ENCODE measurements around the gene ALMS1.
"Not testable (repeated sequence)": the region's sequence is repeated elsewhere in the genome, so short reads cannot be mapped to it uniquely, and the experiment has no call there.

ALMS1 gene

DNA sequence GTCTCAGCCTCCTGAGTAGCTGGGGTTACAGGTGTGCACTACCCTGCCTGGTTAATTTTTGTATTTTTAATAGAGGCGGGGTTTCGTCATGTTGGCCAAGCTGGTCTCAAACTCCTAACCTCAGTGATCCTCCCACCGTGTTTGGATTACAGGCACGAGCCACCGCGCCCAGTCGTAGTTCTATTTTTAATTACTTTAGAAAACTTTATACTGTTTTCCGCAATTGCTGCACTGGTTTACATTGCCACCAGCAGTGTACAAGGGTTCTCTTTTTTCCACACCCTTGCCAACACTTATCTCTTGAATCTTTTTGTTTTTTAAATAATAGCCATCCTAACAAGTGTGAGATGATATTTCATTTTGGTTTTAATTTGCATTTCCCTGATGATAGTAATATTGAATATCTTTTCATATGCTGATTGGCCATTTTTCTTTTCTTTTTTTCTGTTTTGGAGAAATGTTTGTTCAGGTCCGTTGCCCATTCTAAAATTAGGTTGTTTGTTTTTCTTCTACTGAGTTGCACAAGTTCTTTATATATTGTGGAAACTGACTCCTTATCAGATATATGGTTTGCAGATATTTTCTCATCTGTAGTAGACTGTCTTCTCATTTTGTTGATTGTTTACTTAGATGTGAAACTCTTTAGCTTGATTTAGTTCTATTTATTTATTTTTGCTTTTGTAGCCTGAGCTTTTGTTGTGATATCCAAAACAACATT, 16.9 kb downstream of the ALMS1 start:
- DNase-seq (ENCODE audit: low read depth): no peak

DNA sequence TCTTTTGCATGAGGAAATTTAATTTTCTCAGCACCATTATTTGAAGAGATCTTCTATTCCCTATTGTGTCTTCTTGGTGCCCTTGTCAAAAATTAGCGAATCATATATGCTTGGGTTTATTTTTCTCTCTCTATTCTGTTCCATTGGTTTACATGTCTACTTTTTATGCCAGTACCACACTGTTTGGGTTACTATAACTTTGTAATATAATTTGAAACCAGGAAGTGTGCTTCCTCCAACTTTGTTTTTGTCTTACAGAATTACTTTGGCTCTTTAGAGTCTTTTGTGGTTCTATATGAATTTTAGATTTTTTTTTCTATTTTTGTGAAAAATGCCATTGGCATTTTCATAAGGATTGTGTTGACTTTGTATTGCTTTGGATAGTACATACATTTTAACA, 17.6 kb downstream of the ALMS1 start:
- DNase-seq (ENCODE audit: low read depth): no peak

DNA sequence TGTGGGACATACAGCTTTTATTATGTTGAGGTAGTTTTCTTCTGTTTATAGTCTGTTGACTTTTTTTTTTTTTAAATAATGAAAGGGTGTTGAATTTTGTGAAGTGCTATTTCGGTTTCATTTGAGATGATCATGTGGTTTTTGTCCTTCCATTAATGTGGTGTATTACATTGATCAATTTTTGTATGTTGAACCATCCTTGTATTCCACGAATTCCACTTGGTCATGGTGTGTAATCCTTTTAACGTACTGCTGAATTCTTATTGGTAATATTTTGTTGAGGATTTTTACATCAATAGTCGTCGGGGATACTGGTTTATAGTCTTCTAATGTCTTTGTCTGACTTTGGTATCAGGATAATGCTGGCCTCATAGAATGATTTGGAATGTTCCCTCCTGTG, 18.8 kb downstream of the ALMS1 start:
- DNase-seq (ENCODE audit: low read depth): no peak

- DNase-seq (ENCODE audit: low read depth): no peak
These were observed 21.4 kb downstream of the ALMS1 start for GRCh38 chr2:73406996-73407395.

DNA sequence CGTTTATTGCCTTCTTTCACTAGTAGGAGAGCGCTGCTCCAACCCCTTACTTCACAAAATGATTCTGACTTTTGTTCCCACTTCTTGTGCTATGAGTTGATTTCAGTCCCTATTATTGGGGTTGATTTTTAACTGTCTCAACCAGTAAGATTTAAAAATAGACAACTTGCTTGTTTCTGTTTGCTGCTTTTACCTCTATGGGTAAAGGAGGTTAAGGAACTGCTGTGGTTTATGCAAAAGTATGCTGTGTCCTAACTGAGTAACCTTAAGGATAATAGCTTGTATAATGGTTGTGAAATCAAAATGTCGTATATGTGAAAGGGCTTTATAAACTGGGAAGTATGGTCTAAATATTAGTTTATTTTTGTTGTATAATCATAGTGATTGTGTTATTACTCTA, 22.6 kb downstream of the ALMS1 start:
- no peak for DNase-seq (ENCODE audit: low read depth)

- no peak for DNase-seq (ENCODE audit: low read depth)
These were observed 29.1 kb downstream of the ALMS1 start for GRCh38 chr2:73414696-73415095.

- no peak for DNase-seq (ENCODE audit: low read depth)
These were observed 30.3 kb downstream of the ALMS1 start for GRCh38 chr2:73415906-73416305.

- DNase-seq (ENCODE audit: low read depth): peak; percentile 30
These were observed 32.7 kb downstream of the ALMS1 start for GRCh38 chr2:73418343-73418742.

DNA sequence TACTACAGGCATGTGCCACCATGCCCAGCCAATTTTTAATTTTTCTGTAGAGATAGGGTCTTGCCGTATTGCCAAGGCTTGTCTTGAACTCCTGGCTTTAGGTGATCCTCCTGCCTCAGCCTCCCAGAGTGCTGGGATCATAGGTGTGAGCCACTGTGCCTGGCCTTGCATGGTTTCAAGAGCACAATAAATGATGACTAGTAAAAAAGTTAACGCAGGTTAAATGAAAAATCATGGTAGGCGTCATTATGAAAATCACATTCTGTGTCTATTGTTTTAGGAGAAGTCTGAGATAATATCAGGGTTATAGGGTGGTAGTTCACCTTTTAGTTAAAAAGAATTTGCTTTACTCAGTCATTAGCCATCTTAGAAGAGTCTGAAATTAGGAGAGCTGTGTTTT, 38.3 kb downstream of the ALMS1 start:
- DNase-seq (ENCODE audit: low read depth): no peak

- no peak for DNase-seq (ENCODE audit: low read depth)
These were observed 40.5 kb downstream of the ALMS1 start for GRCh38 chr2:73426176-73426575.

- no peak for DNase-seq (ENCODE audit: low read depth)
These were observed 50.4 kb downstream of the ALMS1 start for GRCh38 chr2:73436019-73436418.

DNA sequence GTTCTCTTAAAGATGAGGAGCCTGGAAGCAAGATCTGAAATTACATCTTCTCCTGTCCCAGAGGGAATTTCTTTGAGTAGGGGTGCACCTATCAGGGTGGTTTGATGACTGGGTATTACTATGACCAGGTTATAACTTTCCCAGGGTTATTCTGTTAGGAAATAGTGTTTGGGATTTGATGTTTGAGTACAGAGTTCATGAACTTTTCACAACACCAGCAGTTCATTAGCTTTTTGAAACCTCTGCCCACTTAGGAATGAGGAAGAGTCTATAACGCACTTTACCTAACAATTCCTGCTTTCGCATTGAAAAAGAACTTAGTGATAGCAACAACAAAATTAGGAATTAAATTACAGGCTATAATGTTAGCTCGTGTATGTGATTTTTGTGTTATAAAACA, 58.6 kb downstream of the ALMS1 start:
- no peak for DNase-seq (ENCODE audit: low read depth)

- no peak for DNase-seq (ENCODE audit: low read depth)
These were observed 63.2 kb downstream of the ALMS1 start for GRCh38 chr2:73448856-73449255.

GRCh38 chr2:73449404-73449803, 63.8 kb downstream of the ALMS1 start:
- no peak for DNase-seq (ENCODE audit: low read depth)

- no peak for DNase-seq (ENCODE audit: low read depth)
These were observed 65.8 kb downstream of the ALMS1 start for GRCh38 chr2:73451263-73451972.

GRCh38 chr2:73457982-73458381, 72.3 kb downstream of the ALMS1 start:
- no peak for DNase-seq (ENCODE audit: low read depth)

- not testable (repeated sequence) for DNase-seq (ENCODE audit: low read depth)
These were observed 76.8 kb downstream of the ALMS1 start for GRCh38 chr2:73462388-73462787.

DNA sequence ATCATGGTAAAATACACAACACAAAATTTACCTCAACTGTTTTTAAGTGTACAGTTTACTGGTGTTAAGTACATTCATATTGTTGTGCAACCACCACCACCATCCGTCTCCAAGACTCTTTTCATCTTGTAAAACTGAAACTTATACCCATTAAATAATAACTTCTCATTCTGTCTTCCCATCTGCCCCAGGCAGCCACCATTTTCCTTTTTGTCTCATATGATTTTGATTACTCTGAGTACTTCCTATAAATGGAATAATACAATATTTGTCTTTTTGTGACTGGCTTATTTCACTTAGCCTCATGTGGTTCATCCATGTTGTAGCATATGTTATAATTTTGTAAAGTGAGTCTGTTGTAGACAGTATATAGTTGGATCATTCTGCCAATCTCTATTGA, 82.7 kb downstream of the ALMS1 start:
- DNase-seq (ENCODE audit: low read depth): no peak

DNA sequence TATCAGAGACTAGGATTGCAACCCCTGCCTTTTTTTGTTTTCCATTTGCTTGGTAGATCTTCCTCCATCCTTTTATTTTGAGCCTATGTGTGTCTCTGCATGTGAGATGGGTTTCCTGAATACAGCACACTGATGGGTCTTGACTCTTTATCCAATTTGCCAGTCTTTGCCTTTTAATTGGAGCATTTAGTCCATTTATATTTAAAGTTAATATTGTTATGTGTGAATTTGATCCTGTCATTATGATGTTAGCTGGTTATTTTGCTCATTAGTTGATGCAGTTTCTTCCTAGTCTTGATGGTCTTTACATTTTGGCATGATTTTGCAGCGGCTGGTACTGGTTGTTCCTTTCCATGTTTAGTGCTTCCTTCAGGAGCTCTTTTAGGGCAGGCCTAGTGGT, 98.2 kb downstream of the ALMS1 start:
- DNase-seq (ENCODE audit: low read depth): not testable (repeated sequence)

- DNase-seq (ENCODE audit: low read depth): no peak
These were observed 101.5 kb downstream of the ALMS1 start for GRCh38 chr2:73487112-73487657.

DNA sequence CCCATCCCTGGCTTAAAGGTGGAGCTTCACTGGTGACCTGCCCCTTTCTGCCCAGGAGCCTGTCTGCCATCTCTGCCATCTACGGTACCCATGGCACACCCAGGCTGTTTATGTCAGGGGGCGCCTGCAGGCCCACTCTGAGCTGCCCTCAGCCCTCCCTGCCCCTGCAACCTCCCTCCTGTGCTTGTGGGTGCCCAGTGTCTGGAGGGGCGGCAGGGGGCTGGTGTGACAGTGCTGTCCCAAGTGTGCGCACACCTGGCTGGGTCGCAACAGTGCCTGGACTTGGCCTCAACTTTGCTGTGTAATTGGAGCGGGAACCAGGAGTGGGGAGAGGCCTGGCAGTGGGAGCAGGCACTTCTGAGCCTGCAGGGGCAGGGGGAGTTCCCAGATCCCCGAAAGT, 102.4 kb downstream of the ALMS1 start:
- DNase-seq (ENCODE audit: low read depth): no peak

- DNase-seq (ENCODE audit: low read depth): no peak
These were observed 103.4 kb downstream of the ALMS1 start for GRCh38 chr2:73489053-73489452.

GRCh38 chr2:73494031-73494430, 108.4 kb downstream of the ALMS1 start:
- DNase-seq (ENCODE audit: low read depth): no peak
